Measurements from ENCODE around the gene SCAMP1.
A peak's percentile ranks its signal among the peaks of the same experiment; 100 is the strongest.
"Not testable (repeated sequence)": the region's sequence is repeated elsewhere in the genome, so short reads cannot be mapped to it uniquely, and the experiment has no call there.

The SCAMP1 gene

DNA sequence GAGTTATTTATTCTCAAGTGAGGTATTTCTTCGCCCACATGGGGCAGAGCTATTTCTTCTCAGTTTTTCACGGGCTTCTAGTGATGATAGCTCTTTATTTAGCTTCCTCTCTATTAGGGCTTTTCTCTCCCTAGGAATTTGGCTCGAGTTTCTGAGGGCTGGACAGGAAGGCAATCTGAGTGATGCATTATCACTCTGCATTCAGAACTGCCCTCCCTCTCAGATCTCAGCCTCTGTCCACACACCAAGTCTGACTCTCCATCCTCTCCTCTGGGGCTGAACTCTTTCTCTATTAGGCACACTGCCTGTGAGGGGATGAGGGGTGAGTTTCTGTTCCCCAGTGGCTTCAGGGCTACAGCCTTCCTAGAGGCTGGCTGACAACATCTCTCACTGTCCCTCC, 14.9 kb upstream of the SCAMP1 start:
- Mint-ChIP-seq H3K4me3 (no peak overlapping the region), H3K4me1 (ENCODE audit: low read depth) (no peaks in the 10 kb centered on the region), H3K9me3 (ENCODE audit: low read depth) (no peaks in the 10 kb centered on the region), H3K27ac (no peak overlapping the region), H3K36me3 (no peaks in the 10 kb centered on the region), H3K27me3 (peaks cover 8% of the 10 kb centered on the region)

DNA sequence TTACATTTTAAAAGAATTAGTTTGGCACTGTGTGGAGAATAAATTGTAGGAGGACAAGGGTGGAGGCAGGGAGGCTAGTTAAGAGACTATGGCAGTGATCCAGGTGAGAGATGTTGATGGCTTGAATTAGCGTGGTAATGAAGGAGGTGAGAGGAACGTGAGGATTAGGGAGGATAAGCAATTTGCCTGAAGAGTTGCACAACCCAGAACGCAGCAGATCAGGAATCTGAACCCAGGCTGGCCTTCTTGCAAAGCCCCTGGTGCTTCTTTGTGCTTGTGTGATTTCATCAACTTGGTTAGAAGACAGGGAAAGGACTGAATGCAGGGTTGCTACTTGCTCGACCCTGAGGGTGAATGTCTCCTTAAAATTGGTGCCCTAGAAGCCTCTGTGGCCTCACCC, 6.9 kb upstream of the SCAMP1 start:
- Mint-ChIP-seq H3K27ac (no peak overlapping the region), H3K27me3 (no peaks in the 10 kb centered on the region), H3K9me3 (ENCODE audit: low read depth) (no peaks in the 10 kb centered on the region), H3K4me3 (no peak overlapping the region), H3K36me3 (peaks cover 2% of the 10 kb centered on the region), H3K4me1 (ENCODE audit: low read depth) (peaks cover 16% of the 10 kb centered on the region)

DNA sequence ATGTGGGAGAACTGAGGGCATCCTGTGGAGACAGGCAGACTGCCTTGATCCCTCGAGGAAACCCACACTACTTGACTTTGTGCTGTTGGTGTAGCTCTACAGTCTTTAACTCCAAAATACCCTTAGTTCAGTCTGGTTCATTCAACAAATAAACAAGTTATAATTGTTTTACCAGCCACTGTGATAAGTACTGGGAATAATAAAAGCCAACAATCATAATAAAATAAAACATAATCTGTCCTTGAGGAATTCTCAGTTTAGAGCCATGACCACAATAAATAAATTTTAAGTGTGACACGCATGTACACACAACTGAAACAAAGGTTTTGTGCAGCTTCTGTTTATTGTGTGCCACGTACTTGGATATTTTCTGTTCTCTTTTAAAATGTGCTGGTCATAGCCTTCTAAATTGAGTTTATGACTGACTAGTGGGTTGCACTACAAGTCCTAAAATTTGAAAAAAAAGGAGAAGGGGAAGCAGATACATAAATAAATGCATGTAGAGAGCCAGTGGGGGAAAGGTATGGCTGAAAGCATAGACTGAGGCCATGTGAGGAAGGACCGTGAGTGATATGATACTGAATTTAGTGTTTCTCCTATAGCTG, 6.2 kb upstream of the SCAMP1 start:
- Mint-ChIP-seq H3K36me3 (peaks cover 2% of the 10 kb centered on the region), H3K4me1 (ENCODE audit: low read depth) (peaks cover 22% of the 10 kb centered on the region), H3K9me3 (ENCODE audit: low read depth) (no peaks in the 10 kb centered on the region), H3K27ac (no peak overlapping the region), H3K4me3 (no peak overlapping the region), H3K27me3 (no peaks in the 10 kb centered on the region)

- Mint-ChIP-seq H3K36me3 (peaks cover 2% of the 10 kb centered on the region), H3K27ac (no peak overlapping the region), H3K9me3 (ENCODE audit: low read depth) (no peaks in the 10 kb centered on the region), H3K4me3 (no peak overlapping the region), H3K4me1 (ENCODE audit: low read depth) (peaks cover 29% of the 10 kb centered on the region), H3K27me3 (no peaks in the 10 kb centered on the region)
These were observed 4.9 kb upstream of the SCAMP1 start for GRCh38 chr5:78355561-78355960.

DNA sequence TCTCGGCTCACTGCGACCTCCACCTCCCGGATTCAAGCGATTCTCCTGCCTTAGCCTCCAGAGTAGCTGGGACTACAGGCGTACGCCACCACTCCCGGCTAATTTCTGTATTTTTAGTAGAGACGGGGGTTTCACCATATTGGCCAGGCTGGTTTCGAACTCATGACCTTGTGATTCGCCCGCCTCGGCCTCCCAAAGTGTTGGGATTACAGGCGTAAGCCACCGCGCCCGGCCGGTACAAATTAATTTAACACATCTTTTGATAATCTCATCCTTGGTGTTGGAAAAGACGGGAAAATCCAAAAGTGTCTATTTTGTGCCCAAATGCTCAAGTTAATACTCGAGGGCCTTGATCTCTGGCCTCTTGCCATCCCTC, 974 bp upstream of the SCAMP1 start:
- H3K27me3 Mint-ChIP-seq; H3K36me3 Mint-ChIP-seq; H3K9me3 Mint-ChIP-seq (ENCODE audit: low read depth): not testable (repeated sequence)
- Mint-ChIP-seq H3K4me1 (ENCODE audit: low read depth) (peaks cover 52% of the 10 kb centered on the region), H3K27ac (peak overlapping the region; percentile 98), H3K4me3 (peak overlapping the region; percentile 94)

DNA sequence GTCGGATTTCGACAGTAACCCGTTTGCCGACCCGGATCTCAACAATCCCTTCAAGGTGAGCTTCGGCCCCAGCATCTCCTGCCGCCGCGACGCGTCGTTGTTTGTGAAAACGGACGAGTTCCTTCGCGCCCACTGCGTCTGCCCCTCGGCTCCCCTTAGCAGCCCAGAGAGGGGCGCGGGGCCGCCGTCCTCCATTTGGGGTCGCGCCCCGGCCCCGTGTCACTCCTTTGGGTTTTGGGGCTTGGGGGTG, 182 bp downstream of the SCAMP1 start:
- Mint-ChIP-seq H3K27me3 (no peaks in the 10 kb centered on the region), H3K36me3 (peaks cover 2% of the 10 kb centered on the region), H3K9me3 (ENCODE audit: low read depth) (no peaks in the 10 kb centered on the region), H3K4me1 (ENCODE audit: low read depth) (peaks cover 57% of the 10 kb centered on the region), H3K27ac (peak overlapping the region; percentile 98), H3K4me3 (peak overlapping the region; percentile 94)

GRCh38 chr5:78360924-78361630, 660 bp downstream of the SCAMP1 start:
- Mint-ChIP-seq H3K4me1 (ENCODE audit: low read depth) (peaks cover 57% of the 10 kb centered on the region), H3K36me3 (peaks cover 2% of the 10 kb centered on the region), H3K4me3 (peak overlapping the region; percentile 94), H3K27me3 (no peaks in the 10 kb centered on the region), H3K27ac (peak overlapping the region; percentile 98), H3K9me3 (ENCODE audit: low read depth) (no peaks in the 10 kb centered on the region)

GRCh38 chr5:78361631-78361993, 1.2 kb downstream of the SCAMP1 start:
- peaks cover 2% of the 10 kb centered on the region for H3K36me3 Mint-ChIP-seq
- no peaks in the 10 kb centered on the region for H3K9me3 Mint-ChIP-seq (ENCODE audit: low read depth)
- peaks cover 61% of the 10 kb centered on the region for H3K4me1 Mint-ChIP-seq (ENCODE audit: low read depth)

GRCh38 chr5:78362220-78362619, 1.8 kb downstream of the SCAMP1 start:
- H3K9me3 Mint-ChIP-seq (ENCODE audit: low read depth): no peaks in the 10 kb centered on the region
- peak overlapping the region; percentile 94 for H3K4me3 Mint-ChIP-seq
- H3K36me3 Mint-ChIP-seq: peaks cover under 1% of the 10 kb centered on the region
- H3K4me1 Mint-ChIP-seq (ENCODE audit: low read depth): peaks cover 58% of the 10 kb centered on the region
- peak overlapping the region; percentile 1 for H3K27ac Mint-ChIP-seq
- H3K27me3 Mint-ChIP-seq: no peaks in the 10 kb centered on the region

More at GRCh38 chr5:78361631-78361993, 1.2 kb downstream of the SCAMP1 start:
- no peaks in the 10 kb centered on the region for H3K27me3 Mint-ChIP-seq
- peak overlapping the region; percentile 87 for H3K27ac Mint-ChIP-seq
- H3K4me3 Mint-ChIP-seq: peak overlapping the region; percentile 94

- Mint-ChIP-seq H3K36me3 (no peaks in the 10 kb centered on the region), H3K4me3 (no peak overlapping the region)
These were observed 3.6 kb downstream of the SCAMP1 start for GRCh38 chr5:78364005-78364404.

DNA sequence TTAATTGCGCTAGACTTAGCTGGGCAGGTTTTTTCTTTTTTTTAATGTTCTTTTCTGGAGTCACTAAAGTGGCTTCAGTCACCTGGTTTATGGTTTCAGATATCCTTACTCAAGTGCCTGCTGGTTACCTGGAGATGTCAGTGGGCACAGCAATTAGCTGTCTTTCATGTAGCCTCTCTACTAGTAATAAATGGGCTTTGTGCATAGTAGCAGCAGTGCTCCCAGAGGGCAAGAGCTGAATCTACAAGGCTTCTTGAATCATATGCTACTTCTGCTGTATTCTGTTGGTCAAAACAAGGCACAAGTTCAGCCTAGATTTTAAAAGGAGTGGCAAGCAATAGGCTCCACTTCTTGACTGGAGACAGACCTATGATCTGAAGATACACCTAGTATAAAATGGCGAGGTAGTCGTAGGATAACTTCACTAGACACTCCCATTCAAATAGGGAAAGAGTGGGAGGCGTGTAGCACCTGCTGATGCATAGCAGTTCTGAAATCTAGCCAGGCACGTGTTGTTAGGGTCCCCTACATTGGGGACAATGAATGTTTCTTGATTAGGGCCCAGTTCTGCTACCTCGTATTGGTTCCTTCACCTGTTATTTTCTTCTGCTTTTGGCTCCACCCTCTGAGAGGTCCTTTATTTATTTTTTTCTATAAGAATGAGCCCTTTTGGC, 7.0 kb downstream of the SCAMP1 start:
- no peaks in the 10 kb centered on the region for H3K9me3 Mint-ChIP-seq (ENCODE audit: low read depth)
- H3K4me3 Mint-ChIP-seq: no peak overlapping the region
- H3K27ac Mint-ChIP-seq: no peak overlapping the region
- H3K4me1 Mint-ChIP-seq (ENCODE audit: low read depth): peaks cover 61% of the 10 kb centered on the region
- H3K36me3 Mint-ChIP-seq: no peaks in the 10 kb centered on the region
- no peaks in the 10 kb centered on the region for H3K27me3 Mint-ChIP-seq

More at GRCh38 chr5:78364005-78364404, 3.6 kb downstream of the SCAMP1 start:
- no peaks in the 10 kb centered on the region for H3K27me3 Mint-ChIP-seq
- H3K9me3 Mint-ChIP-seq (ENCODE audit: low read depth): no peaks in the 10 kb centered on the region
- H3K27ac Mint-ChIP-seq: no peak overlapping the region
- peaks cover 59% of the 10 kb centered on the region for H3K4me1 Mint-ChIP-seq (ENCODE audit: low read depth)

DNA sequence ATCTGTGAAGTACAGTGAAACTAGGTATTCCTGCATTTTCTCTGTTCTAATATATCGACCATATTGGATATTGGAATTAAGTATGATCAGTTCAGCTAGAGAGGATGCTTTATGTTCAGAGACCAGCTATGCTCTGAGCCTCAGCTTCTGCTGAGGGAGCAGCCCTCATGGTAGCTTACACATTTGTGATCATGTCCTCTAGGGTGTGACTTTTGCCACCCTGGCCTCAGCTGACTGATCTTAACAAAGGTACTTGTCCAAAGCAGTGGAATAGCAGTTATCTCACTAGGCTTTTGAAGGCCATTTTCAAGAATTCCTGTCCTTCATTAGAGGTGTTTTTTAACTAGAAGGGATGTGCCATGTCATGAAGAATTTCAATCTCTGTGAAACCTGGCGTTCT, 9.3 kb downstream of the SCAMP1 start:
- no peaks in the 10 kb centered on the region for H3K27me3 Mint-ChIP-seq
- no peaks in the 10 kb centered on the region for H3K36me3 Mint-ChIP-seq
- H3K27ac Mint-ChIP-seq: no peak overlapping the region
- H3K9me3 Mint-ChIP-seq (ENCODE audit: low read depth): no peaks in the 10 kb centered on the region
- H3K4me3 Mint-ChIP-seq: no peak overlapping the region
- H3K4me1 Mint-ChIP-seq (ENCODE audit: low read depth): peaks cover 59% of the 10 kb centered on the region

- peaks cover 52% of the 10 kb centered on the region for H3K4me1 Mint-ChIP-seq (ENCODE audit: low read depth)
- no peaks in the 10 kb centered on the region for H3K9me3 Mint-ChIP-seq (ENCODE audit: low read depth)
- H3K27ac Mint-ChIP-seq: no peak overlapping the region
- no peaks in the 10 kb centered on the region for H3K27me3 Mint-ChIP-seq
- H3K36me3 Mint-ChIP-seq: no peaks in the 10 kb centered on the region
- no peak overlapping the region for H3K4me3 Mint-ChIP-seq
These were observed 12.8 kb downstream of the SCAMP1 start for GRCh38 chr5:78373231-78373630.

DNA sequence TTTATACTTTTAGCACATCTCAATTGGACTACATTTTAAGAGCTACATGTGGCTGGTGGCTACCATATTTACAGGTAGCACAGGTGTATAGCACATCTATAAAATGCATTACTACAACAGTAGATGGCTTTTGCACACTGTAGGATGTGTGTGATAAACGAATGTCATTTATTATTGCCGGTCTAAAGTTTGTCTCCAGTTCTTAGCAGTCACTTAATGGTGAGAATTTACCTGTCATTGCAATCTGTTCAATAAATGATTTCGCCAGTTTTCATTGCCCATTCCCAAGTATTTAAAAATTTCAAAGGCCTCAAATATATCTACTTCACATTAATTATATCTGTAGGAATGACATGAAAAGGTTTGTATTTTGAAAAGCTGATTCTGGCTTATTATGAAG, 15.9 kb downstream of the SCAMP1 start:
- H3K27ac Mint-ChIP-seq: no peak overlapping the region
- H3K27me3 Mint-ChIP-seq: no peaks in the 10 kb centered on the region
- peaks cover 2% of the 10 kb centered on the region for H3K36me3 Mint-ChIP-seq
- peaks cover 37% of the 10 kb centered on the region for H3K4me1 Mint-ChIP-seq (ENCODE audit: low read depth)
- H3K4me3 Mint-ChIP-seq: no peak overlapping the region
- no peaks in the 10 kb centered on the region for H3K9me3 Mint-ChIP-seq (ENCODE audit: low read depth)

DNA sequence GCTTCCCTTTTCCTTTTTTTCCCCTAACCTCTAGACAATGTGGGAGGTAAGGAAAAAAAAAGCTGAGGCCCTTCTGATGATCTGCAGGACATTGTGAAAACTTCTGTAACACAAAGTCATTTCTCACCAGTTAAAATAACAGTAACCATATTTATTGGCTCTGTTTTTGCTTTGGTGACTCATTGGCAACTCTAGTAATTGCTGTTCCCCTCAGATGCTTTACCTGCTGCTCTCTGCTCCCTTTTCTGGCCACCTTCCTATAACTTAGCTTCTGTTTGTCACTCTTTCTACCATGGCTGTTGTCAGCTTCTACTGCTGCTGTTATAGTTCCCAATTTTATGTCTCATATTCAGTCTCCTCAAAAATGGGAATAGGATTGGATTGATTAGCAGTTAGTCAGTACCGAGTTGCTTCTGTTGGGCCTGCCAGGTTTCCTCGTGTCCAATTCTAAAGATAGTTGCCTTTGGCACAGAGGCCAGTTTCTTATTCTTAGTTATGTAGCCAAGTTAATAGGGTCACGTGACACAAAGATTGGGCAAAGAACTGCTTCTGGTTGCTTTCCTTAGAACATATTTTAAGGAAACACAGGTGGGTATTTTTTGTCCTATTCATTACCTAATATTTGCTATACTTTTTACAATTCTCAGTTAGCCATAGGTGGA, 16.8 kb downstream of the SCAMP1 start:
- no peaks in the 10 kb centered on the region for H3K27me3 Mint-ChIP-seq
- H3K27ac Mint-ChIP-seq: no peak overlapping the region
- H3K4me1 Mint-ChIP-seq (ENCODE audit: low read depth): peaks cover 40% of the 10 kb centered on the region
- peaks cover 2% of the 10 kb centered on the region for H3K36me3 Mint-ChIP-seq
- H3K9me3 Mint-ChIP-seq (ENCODE audit: low read depth): no peaks in the 10 kb centered on the region
- no peak overlapping the region for H3K4me3 Mint-ChIP-seq
